ENCODE results near the gene GPR39.

The GPR39 gene

DNA sequence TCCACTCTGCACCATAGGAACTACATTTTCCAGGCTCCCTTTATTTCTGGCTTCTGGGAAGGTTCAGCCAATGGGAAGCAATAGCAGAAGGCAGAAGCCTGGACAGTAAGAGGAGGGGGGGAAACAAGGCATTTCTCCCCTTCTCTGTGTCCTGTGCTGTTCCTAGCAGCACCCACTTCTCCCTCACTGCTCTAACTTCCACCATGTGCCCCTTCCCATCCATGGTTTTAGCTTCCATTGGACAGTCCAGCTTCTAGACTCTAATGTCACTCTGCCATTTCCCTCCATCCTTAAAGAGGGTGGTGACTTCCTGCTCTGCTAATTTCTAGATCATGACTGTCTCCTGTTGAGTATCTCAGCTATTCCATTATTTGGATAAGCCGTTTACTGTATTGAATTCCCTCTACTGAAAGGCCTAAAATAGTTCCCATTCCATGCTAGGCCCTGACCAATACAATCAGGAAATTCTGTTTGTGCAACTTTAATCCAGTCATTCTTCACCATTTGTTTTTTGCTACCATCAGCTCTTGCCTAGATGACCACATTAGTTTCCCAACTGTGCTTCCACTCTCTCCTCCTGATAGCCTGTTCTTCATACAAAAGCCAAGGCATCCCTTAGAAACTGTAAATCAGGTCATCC, 274.2 kb downstream of the GPR39 start:
- no peak for DNase-seq

DNA sequence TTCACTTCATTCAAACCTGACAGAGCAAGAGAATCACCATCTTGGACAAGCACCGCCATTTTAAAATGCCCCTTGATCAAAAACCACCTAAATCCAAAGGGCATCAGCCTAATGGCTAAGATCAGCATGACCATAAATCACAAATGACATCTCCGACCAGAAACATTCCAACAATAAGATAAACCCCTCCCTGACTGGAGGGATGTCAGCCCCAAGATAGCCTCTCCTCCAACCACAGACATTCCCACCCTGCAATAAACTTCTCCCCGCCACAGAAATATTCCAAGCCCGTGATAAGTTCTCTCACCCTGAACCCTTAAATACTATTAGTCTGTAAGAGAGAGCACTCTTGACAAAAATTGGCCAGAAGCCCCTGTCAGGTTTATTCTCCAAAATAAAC, 275.0 kb downstream of the GPR39 start:
- DNase-seq, result no peak

DNA sequence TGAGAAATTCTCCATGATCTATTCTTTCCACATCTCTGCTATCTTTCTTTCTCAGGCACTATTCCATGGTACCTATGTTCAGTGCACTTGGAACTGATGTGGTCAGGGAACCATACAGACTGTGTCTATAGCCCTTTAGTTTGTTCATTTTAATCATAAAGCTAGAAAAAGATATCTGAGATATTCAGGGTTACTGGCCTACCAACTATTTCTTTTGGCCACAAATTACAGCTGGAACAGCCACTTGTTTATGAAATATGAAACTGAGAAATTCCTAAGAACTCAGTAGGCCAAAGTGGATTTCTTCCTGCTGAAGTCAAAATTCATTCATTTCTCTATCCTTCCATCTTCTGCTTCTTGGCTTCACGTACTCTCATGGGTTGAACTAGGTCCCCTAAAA, 276.2 kb downstream of the GPR39 start:
- DNase-seq, result no peak
